ENCODE data around the gene TNIP2. TPM values are rescaled to one million over a fixed set of nuclear protein-coding genes. Genes with fewer than 3 reads are reported as not detected.

TNIP2 gene
- total and polyA plus RNA-seq, 4 donors = 10.5 to 20.7 (median 13.5) TPM

DNA sequence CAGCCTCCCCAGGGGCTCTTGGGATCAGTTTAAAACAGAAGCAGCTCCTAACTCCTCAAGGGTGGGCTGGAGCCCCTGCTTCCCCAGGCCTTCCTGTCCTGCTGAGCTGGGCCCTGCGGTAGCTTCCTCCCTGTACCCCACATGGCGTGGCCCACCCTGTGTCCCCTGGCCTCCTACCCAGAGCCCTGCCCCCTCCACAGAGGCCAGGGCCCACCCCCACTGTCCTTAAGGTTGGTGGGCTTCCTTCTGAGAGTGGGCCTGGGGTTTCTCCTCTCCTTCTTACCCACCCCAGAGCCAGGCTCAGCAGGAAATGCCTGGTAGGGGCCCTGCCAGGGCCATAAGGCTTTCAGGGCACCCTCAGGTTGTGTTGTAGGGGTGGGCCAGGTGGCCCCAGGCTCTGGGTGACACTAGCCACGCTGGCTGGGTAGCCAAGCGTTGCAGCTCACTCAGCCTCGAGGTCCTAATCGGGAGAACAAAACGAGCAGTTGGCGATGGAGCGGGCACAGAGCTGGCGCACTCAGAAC is 48.4 kb upstream of the TNIP2 start:
- no peak overlapping the region for H3K9ac ChIP-seq (ENCODE audit: low read depth in 1 of 2, low read length in 2 of 2)

DNA sequence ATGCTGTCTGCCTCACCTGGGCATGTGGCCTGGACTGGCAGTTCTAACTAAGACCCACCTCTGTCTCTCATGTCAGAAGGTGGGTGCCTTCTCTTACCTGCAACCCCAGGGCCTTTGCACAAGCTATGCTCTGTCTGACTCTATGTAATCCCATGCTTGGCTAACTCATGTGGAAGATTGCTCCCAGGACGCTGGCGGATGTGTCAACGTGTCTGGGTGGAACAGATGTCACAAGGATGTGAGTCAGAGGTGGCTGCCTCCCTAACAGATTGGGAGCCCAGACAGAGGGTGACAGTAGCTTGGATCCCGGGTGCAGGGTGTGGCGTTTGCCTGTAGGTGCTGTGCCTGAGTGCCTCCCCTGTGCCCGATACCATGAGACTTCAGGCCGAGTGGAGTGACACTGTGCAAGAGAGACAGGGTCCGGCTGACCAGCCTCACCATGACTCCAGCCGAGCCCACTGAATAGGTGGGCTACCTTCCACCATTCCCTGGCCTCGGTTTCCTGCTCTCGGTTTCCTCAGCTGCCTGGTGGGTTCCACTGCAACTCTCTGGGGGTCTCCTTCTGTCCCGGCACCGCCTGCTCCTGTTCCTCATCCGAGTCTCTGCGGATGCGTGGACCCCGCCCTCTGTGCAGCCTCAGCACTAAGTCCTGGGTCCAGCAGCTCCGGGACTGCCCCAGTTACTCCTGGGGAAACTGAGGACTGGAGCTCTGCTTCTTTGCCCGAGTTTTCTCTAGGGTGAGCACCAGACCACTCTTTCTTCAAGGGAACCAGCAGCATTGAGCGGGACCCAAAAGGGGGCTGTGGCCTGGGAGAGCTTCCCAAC is 47.7 kb upstream of the TNIP2 start:
- no peak for DNase-seq (ENCODE audit: low spot score)
- no peak for TF ChIP-seq RAD21 (IDR thresholded peaks at IDR 0.05)
- TF ChIP-seq, protein P1, sequence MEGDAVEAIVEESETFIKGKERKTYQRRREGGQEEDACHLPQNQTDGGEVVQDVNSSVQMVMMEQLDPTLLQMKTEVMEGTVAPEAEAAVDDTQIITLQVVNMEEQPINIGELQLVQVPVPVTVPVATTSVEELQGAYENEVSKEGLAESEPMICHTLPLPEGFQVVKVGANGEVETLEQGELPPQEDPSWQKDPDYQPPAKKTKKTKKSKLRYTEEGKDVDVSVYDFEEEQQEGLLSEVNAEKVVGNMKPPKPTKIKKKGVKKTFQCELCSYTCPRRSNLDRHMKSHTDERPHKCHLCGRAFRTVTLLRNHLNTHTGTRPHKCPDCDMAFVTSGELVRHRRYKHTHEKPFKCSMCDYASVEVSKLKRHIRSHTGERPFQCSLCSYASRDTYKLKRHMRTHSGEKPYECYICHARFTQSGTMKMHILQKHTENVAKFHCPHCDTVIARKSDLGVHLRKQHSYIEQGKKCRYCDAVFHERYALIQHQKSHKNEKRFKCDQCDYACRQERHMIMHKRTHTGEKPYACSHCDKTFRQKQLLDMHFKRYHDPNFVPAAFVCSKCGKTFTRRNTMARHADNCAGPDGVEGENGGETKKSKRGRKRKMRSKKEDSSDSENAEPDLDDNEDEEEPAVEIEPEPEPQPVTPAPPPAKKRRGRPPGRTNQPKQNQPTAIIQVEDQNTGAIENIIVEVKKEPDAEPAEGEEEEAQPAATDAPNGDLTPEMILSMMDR (IDR thresholded peaks at IDR 0.05; ENCODE audit: low read depth, low read length, missing input control) = peak; percentile 12
- Histone ChIP-seq H3K4me1 (ENCODE audit: control insufficient read depth in 4 of 4, insufficient read depth in 4 of 4, low read length in 3 of 4) (peaks cover 7 to 81% (median 55%) of the 10 kb centered on the region in 4 donors), H3K9ac (ENCODE audit: low read depth in 1 of 2, low read length in 2 of 2) (no peak overlapping the region), H3K27me3 (ENCODE audit: control insufficient read depth in 4 of 4, insufficient read depth in 4 of 4, low read length in 3 of 4) (no peaks in the 10 kb centered on the region), H3K9me3 (ENCODE audit: control insufficient read depth in 4 of 4, low read length in 3 of 4) (no peaks in the 10 kb centered on the region), H3K27ac (ENCODE audit: low read depth in 1 of 2, low read length in 2 of 2) (peak overlapping the region; percentile 3 to 36), H3K36me3 (ENCODE audit: control insufficient read depth in 4 of 4, insufficient read depth in 3 of 4, low read depth in 1 of 4, low read length in 3 of 4) (peaks cover 0 to 7% (median 2%) of the 10 kb centered on the region in 4 donors), H3K4me3 (ENCODE audit: low read depth in 1 of 3, low read length in 3 of 3) (no peak overlapping the region)
- 85% methylated on average over 20 of the region's 20 CpGs for WGBS

More for the DNA sequence above, 48.4 kb upstream of the TNIP2 start:
- TF ChIP-seq NR2F2 (IDR thresholded peaks at IDR 0.05) (no peak), HNF4G (IDR thresholded peaks at IDR 0.05) (no peak), FOXA2 (IDR thresholded peaks at IDR 0.05) (no peak)
- TF ChIP-seq, protein P2, sequence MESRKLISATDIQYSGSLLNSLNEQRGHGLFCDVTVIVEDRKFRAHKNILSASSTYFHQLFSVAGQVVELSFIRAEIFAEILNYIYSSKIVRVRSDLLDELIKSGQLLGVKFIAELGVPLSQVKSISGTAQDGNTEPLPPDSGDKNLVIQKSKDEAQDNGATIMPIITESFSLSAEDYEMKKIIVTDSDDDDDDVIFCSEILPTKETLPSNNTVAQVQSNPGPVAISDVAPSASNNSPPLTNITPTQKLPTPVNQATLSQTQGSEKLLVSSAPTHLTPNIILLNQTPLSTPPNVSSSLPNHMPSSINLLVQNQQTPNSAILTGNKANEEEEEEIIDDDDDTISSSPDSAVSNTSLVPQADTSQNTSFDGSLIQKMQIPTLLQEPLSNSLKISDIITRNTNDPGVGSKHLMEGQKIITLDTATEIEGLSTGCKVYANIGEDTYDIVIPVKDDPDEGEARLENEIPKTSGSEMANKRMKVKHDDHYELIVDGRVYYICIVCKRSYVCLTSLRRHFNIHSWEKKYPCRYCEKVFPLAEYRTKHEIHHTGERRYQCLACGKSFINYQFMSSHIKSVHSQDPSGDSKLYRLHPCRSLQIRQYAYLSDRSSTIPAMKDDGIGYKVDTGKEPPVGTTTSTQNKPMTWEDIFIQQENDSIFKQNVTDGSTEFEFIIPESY (IDR thresholded peaks at IDR 0.05) = no peak
- no peak for DNase-seq (ENCODE audit: low spot score)
- Histone ChIP-seq H3K9me3 (ENCODE audit: control insufficient read depth in 4 of 4, low read length in 3 of 4) (no peaks in the 10 kb centered on the region), H3K27me3 (ENCODE audit: control insufficient read depth in 4 of 4, insufficient read depth in 4 of 4, low read length in 3 of 4) (no peaks in the 10 kb centered on the region), H3K4me3 (ENCODE audit: low read depth in 1 of 3, low read length in 3 of 3) (no peak overlapping the region), H3K27ac (ENCODE audit: low read depth in 1 of 2, low read length in 2 of 2) (peak overlapping the region; percentile 3 to 36), H3K4me1 (ENCODE audit: control insufficient read depth in 4 of 4, insufficient read depth in 4 of 4, low read length in 3 of 4) (peaks cover 8 to 78% (median 52%) of the 10 kb centered on the region in 4 donors), H3K36me3 (ENCODE audit: control insufficient read depth in 4 of 4, insufficient read depth in 3 of 4, low read depth in 1 of 4, low read length in 3 of 4) (peaks cover 0 to 7% (median 2%) of the 10 kb centered on the region in 4 donors)
- 84% methylated on average over 10 of the region's 10 CpGs for WGBS

DNA sequence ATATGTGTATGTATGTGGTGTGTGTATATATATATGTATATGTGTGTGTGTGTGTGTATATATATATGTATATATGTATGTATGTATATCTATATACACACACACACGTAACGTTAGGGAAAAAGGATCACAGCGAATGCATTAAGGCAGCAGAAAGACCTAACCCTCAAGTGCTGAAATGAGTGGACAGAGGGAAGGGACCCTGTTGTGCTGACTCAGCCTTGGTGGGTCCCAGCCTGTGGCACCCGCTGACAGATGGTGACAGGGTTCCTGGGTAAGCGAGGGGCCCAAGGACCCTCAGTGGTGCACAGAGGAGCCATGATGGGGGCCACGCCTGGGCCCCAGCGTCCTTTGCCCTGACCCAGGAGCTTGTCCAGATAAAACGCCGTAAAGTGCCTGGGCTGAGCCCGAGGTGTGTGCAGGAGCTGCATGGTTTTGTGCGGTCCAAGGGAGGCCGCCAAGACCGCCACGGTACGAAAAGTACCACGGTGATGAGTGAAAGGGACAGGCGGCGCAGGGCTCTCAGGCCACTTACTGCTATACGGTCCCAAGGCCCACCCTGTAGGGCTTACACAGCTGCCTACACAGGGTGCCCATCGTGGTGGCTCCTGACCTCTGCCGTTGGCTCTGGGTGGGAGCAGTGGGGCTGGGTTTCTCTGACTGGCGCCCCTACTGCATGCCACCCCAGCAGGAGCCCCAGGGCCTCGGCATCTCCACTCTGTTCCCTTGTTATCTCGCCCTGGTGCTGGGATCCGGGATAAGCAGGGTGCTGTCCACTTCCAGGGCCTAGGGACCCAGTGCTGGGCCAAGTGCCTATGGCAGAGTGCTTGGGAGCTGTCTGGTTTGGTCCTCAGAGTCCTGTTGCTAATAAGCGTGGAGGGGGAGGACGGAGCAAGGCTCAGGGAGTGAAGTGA is 46.7 kb upstream of the TNIP2 start:
- H3K27ac ChIP-seq (ENCODE audit: low read depth in 1 of 2, low read length in 2 of 2) = peak overlapping the region in 1 of 2 donors; percentile 25
- H3K4me1 ChIP-seq (ENCODE audit: control insufficient read depth in 4 of 4, insufficient read depth in 4 of 4, low read length in 3 of 4) = peaks cover 10 to 84% (median 61%) of the 10 kb centered on the region in 4 donors
- 92% methylated on average over 27 of the region's 27 CpGs for WGBS
- no peak overlapping the region for H3K4me3 ChIP-seq (ENCODE audit: low read depth in 1 of 3, low read length in 3 of 3)
- no peak for DNase-seq (ENCODE audit: low spot score)
- no peak overlapping the region for H3K9ac ChIP-seq (ENCODE audit: low read depth in 1 of 2, low read length in 2 of 2)
- H3K36me3 ChIP-seq (ENCODE audit: control insufficient read depth in 4 of 4, insufficient read depth in 3 of 4, low read depth in 1 of 4, low read length in 3 of 4) = peaks cover 0 to 7% (median 2%) of the 10 kb centered on the region in 4 donors
- TF ChIP-seq, protein P2 (IDR thresholded peaks at IDR 0.05) = no peak
- TF ChIP-seq FOXA1 (IDR thresholded peaks at IDR 0.05) (no peak), EGR1 (IDR thresholded peaks at IDR 0.05; ENCODE audit: low read depth in 2 of 2) (no peak), TAF1 (conservative IDR thresholded peaks at IDR 0.05) (no peak), RAD21 (IDR thresholded peaks at IDR 0.05) (no peak), FOXA2 (IDR thresholded peaks at IDR 0.05) (no peak), HNF4G (IDR thresholded peaks at IDR 0.05) (no peak), NR2F2 (IDR thresholded peaks at IDR 0.05) (no peak)
- TF ChIP-seq, protein P3, sequence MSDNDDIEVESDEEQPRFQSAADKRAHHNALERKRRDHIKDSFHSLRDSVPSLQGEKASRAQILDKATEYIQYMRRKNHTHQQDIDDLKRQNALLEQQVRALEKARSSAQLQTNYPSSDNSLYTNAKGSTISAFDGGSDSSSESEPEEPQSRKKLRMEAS (IDR thresholded peaks at IDR 0.05) = no peak
- H3K9me3 ChIP-seq (ENCODE audit: control insufficient read depth in 4 of 4, low read length in 3 of 4) = no peaks in the 10 kb centered on the region
- H3K27me3 ChIP-seq (ENCODE audit: control insufficient read depth in 4 of 4, insufficient read depth in 4 of 4, low read length in 3 of 4) = no peaks in the 10 kb centered on the region
